HL-60 (cell line): ENCODE measurements around the gene PXK.

ENCODE experiments used
- DNase-seq, 2 experiments: peaks; one replicate each; pipeline ENCODE4 v3.0.0-alpha.2; 2010 to 2020; ENCODE audit warnings: low read depth in 1 of 2, low spot score in 1 of 2
- H3K27ac ChIP-seq: fragments of 250-450 bp; sonication (Bioruptor Pico); replicated peaks from 2 replicates; pipeline ENCODE4 v1.5.1; 2020; ENCODE audit warnings: mild to moderate bottlenecking, moderate library complexity
- H3K27me3 ChIP-seq: fragments of 250-450 bp; sonication (Bioruptor Pico); 2 replicates; pipeline ENCODE4 v1.5.1; 2021; ENCODE audit warnings: mild to moderate bottlenecking, moderate library complexity; ENCODE audit not compliant: insufficient read depth, poor library complexity, severe bottlenecking
- H3K4me3 ChIP-seq: replicated peaks from 2 replicates; pipeline ENCODE4 v1.5.1; 2011; ENCODE audit warnings: mild to moderate bottlenecking, control low read depth, low read length; ENCODE audit not compliant: insufficient read depth
- CTCF ChIP-seq: IDR thresholded peaks from one replicate; pipeline ENCODE4 v1.5.1; 2011; ENCODE audit warnings: low read length, control low read depth, inconsistent platforms; ENCODE audit not compliant: insufficient read depth
- GABPA ChIP-seq: IDR thresholded peaks from 2 replicates; pipeline ENCODE4 v1.6.1; 2012; ENCODE audit warnings: low read depth
- POLR2AphosphoS5 ChIP-seq: IDR thresholded peaks from 2 replicates; pipeline ENCODE4 v1.6.1; 2012; ENCODE audit warnings: low read depth
- REST ChIP-seq: IDR thresholded peaks from 2 replicates; pipeline ENCODE4 v1.6.1; 2012; ENCODE audit warnings: low read depth; ENCODE audit not compliant: insufficient replicate concordance
- SPI1 ChIP-seq: IDR thresholded peaks from 2 replicates; pipeline ENCODE4 v1.6.1; 2012; ENCODE audit warnings: low read depth, mild to moderate bottlenecking, borderline replicate concordance

PXK gene

GRCh38 chr3:58349792-58350626 lies 17.3 kb downstream of the PXK start:
- DNase-seq: peak in 1 of 2 experiments; percentile 94
- Histone ChIP-seq H3K27me3 (no peaks in the 10 kb centered on the region), H3K4me3 (no peak overlapping the region), H3K27ac (peak overlapping the region; percentile 98)
- TF ChIP-seq REST: no peak
- TF ChIP-seq POLR2AphosphoS5: peak; percentile 76
- peak; percentile 88 for TF ChIP-seq GABPA
- TF ChIP-seq SPI1: peak; percentile 74
- no peak for TF ChIP-seq CTCF

- H3K4me3 ChIP-seq: no peak overlapping the region
- TF ChIP-seq POLR2AphosphoS5: peak; percentile 73
- TF ChIP-seq REST: no peak
- TF ChIP-seq CTCF: no peak
Measured at GRCh38 chr3:58350627-58351013, 17.9 kb downstream of the PXK start.

GRCh38 chr3:58351920-58352319 lies 19.2 kb downstream of the PXK start:
- peak; percentile 71 to 91 for DNase-seq
- H3K27me3 ChIP-seq: no peaks in the 10 kb centered on the region
- peak overlapping the region; percentile 98 for H3K27ac ChIP-seq
- TF ChIP-seq CTCF: peak; percentile 13
- TF ChIP-seq POLR2AphosphoS5: peak; percentile 87
- no peak for TF ChIP-seq SPI1
- H3K4me3 ChIP-seq: no peak overlapping the region

More at GRCh38 chr3:58350627-58351013, 17.9 kb downstream of the PXK start:
- H3K27me3 ChIP-seq: no peaks in the 10 kb centered on the region
- peak overlapping the region; percentile 98 for H3K27ac ChIP-seq
- peak; percentile 85 for DNase-seq

GRCh38 chr3:58352626-58353025 lies 19.9 kb downstream of the PXK start:
- TF ChIP-seq GABPA (no peak), SPI1 (no peak)
- H3K4me3 ChIP-seq: no peak overlapping the region
- no peak for DNase-seq
- H3K27me3 ChIP-seq: no peaks in the 10 kb centered on the region
- H3K27ac ChIP-seq: peak overlapping the region; percentile 98
